Measurements from ENCODE around the gene FRAS1.
"Not testable (repeated sequence)": the region's sequence is repeated elsewhere in the genome, so short reads cannot be mapped to it uniquely, and the experiment has no call there.

The FRAS1 gene

DNA sequence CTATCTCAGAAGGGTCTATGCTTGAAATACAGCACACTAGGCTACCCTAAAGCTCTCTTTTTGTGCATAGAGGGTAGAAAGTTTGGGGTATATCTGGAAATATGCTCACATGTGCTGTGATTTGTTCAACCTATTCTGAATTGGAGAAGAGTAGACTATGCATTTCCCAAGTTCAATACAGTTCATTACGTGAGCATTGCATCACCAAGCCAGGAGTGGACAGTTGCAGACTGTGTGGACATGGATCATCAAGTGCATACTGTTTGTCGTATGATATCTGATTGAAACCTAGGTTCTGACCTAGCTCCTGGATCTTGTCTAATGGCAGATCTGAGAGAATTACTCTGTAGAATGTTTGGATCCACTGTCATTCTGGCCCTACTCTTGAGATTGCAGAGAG lies 161.1 kb downstream of the FRAS1 start:
- no peak for DNase-seq

DNA sequence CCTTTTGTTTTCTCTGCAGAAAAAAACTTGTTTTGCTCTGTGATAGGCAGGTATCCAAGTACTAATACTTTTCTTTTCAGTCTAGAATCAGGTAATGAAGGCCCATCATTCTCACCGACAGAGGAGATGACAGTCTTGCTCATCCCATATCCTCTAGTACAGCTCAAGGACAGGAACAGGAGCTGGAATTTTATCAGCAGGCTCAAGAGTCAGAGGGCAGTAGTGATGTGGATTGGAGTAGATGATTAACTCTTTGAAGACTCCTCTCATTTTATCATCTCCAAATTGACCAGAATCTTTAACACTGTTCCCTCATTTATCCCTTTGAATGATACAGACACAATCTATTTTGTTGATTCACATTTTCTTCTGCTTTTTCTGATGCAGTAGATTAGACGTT lies 162.7 kb downstream of the FRAS1 start:
- DNase-seq: no peak

DNA sequence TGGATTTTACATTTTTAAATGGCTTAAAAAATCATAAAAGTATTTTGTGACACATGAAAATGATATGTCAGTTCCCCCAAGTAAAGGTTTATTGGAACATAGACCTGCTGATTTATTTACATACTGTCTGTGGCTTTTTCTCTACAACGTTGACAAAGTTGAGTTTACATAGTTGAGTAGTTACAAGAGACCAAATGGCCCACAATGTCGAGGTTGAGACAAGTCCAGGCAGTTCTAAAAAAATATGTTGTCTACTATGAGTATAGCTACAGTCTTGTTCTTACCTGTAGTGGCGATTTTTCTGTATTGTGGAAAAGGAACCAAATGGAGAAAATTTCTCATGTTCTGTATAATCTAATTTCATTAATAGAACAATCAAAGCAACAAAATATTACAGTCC lies 163.2 kb downstream of the FRAS1 start:
- no peak for DNase-seq

DNA sequence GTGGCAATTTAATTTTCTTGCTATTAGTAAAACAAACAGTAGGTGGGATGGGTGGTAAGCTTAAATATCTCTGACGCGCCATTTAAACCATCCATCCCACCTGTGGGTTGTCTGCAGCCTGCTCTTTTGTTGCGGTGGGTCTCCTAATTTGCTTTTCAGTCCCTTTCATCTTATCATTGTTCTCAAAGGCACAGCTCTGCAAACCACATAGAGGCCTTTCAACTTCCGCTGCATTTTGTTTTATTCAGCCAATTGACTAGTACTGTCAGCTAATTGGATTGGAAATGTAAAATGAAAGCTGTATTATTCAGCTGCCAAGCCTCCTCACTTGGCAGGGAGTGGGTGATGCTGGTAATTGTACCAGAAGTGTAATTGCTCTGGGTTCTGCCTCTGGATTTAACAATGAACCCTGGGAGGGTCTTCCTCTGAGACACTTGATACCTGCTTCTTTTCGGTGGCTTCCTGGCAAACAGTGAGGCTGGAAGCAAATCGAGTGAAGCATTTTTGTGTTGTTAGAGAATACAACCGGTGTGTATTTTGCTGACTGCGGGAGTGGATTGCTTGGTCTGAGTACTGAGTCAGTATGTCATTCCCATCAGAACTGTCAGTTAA lies 165.6 kb downstream of the FRAS1 start:
- no peak for DNase-seq

DNA sequence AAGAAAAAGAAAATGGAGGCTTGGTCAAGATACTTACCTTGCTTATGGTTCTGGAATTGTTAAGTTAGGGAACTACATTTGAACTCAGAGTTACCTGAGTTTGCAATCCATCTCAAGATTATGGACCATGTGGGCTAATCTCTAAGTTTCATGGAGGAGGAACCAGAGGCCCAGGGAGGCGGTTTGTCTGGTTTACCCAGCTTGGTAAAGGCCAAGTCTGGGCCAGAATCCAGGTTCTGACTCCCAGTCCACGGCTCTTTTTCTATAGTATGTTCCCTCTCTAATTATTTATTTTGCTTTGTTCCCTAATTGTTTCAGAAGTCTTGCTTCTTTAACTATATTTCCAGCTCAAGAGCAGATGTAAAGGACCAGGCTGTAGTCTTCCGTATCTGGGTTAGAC lies 168.1 kb downstream of the FRAS1 start:
- no peak for DNase-seq

DNA sequence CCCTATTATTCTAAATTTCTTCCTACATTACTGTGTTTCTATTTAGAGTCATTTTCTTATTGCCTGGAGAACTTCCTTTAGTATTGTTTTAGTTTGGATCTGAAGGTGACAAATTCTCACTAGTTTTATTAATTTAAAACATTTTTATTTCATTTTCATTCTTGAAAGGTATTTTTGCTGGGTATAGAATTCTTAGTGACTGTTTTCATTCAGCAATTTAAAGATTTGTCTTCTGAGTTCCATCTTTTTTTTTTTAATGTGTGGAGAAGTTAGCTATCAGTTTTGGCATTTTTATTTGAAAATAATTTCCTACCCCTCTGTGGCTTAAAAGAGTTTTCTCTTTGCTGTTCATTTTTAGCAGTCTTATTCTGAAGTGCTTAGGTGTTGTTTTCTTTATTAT lies 169.2 kb downstream of the FRAS1 start:
- no peak for DNase-seq

DNA sequence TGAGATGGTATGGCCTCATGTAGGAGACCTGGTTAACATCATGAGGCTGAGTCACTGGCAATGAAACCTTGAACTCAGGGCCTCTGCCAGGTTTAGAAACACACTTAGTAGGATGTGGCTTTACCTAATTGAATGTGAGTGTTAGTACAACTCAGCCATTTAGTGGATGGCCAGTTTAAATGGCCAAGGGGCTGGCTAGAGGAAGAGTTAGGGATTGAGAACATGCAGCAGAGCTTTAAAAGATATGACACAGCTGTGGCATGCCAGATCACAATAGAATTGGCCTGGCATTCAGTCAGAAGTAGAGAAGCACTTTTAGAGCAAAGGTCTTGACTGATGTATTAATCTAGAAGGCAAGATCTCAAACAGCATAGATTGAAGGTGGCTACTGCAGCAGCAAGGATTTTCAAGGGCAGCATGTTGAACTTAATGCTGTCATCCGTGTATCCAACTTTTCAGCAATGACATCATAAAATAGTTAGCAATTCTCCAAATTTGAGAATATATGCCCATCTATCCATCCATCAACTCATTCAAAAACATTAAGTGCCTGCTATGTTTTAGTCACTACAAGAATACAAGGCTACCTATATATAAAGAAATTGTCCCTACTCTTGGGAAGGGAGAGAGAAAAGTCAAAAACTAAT lies 170.4 kb downstream of the FRAS1 start:
- DNase-seq: no peak

DNA sequence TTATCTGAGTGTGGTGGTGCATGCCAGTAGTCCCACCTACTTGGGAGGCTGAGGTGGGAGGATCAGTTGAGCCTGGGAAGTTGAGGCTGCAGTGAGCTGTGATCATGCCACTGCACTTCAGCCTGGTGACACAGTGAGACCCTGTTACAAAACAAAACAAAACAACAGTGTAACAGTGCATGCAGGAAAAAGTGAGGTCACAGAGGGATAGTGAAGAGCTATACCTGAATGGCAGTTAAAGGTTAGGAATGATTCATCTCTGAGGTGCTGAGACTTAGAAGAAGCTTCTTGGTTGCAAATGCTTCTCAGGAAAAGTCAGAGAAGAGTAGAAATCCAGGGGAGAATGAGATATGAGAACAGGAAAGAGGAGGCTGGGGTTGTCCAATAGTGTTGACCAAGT lies 178.7 kb downstream of the FRAS1 start:
- DNase-seq: no peak

DNA sequence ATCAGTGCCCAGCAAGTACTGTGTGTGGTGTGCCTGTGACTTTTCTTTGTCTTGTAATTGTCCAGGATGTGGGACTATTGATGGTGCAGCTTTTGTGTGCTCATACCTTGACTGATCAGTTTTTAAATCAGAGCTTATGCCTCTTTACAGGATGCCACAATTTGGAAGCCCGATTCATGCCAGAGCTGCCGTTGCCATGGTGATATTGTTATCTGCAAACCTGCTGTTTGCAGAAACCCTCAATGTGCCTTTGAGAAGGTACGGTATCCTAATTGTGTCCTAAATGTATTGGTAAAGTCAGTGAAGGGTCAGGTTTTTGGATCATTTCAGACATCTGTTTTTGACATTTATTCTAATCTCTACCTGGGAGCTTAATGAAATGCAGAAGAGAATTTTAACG lies 180.2 kb downstream of the FRAS1 start:
- no peak for DNase-seq

DNA sequence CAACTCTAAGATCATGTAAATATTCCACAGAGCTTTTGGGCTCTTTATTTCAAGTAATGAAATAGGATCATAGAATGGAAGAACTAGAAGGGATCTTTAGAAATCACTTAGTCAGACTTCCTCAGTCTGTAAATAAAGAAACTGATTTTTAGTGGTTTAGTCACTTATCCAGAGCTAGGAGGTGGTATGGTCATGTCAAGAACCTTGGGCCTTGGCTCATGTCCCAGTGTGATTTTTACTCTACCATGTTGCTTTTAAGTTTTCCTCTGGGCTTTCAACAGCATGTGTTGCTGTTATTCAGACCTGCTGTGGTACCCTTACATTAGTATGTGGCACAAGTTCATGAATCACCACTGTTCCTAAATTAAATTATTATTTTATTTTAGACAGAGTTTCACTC lies 184.9 kb downstream of the FRAS1 start:
- no peak for DNase-seq

DNA sequence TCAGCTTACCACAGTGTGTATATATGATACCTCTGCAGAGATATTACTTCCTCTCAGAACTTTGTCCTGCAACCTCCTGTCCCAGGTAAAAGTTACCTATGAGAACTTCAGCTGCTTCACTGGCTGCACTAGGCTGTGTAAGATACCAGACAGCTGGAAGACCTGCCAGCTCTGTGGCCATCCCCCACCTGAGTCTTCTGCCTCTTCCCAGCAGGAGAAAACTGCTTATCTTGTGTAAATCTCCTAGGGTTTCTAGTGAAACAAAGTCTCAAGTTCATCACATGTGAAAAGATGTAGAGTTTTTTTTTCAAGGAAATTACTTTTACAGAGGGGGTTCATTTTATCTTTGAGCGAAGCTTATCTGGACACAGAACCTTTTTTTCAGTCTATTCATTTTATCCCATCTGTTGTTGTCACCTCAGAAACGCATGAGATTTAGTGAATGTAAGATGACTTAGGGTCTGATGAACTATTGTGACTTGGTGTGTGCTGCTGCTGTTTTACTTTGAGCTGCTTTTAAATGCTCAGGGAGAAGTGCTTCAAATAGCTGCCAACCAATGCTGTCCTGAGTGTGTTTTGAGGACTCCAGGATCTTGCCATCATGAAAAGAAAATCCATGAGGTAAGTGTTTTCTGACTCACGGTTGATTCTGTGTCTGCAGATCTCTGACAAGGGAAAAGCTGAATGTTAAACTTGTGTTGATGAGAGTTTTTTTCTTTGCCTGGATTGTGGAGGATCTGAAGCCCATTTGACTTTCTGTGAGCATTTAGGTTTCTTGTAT lies 187.8 kb downstream of the FRAS1 start:
- no peak for DNase-seq

DNA sequence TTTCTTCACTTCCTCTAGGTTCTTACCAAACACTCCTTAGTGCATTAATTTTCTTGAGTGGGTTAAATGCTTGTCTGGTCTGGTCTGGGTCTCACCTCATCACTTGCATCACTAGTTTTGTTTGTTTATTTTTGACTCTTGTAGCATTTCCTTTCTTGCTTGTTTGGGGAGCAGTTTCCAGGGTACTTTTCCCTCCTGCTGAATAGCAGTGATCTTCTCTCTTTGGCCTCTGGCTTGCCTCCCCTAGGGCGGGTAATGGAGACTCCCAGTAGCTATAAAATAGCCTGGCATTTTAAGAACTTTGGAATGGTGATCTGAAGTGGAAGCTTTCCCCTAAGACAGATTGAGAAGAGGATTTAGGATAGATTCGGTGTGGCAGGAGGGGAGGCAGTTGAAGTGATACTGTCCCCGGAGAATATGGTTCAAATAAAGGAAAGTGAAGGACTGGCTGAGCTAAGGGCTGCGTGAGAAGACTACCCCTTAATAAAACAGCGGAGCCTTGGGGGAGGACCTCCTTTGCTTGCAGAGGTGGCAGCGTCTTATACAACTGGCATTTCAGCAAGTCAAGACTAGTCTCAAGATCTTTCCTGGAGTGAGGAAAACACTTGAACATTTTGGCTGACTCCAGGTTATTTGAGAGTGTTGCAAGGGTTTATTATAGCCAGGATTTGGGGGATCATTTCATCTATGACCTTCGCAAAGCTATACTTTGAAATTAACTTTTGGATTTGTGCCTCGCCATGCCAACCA lies 190.6 kb downstream of the FRAS1 start:
- DNase-seq: no peak

DNA sequence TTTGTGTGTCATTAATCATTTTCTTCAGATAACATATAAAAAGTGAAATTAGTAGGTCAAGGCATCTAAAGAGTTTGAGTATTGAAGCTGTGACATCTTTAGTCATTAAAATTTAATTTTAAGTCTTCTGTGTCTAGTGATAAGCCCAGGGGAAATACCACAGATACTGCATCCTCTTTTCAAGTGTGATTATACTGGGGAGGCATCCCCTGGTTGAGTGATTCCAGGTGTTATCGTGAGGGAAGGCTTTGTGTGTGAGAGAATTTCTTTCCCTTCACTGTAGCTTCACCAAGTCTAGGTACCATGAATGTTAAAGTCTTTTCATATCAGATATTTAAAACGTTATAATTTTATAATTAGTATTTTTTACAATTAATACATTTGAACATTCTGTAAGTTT lies 193.4 kb downstream of the FRAS1 start:
- DNase-seq: no peak

DNA sequence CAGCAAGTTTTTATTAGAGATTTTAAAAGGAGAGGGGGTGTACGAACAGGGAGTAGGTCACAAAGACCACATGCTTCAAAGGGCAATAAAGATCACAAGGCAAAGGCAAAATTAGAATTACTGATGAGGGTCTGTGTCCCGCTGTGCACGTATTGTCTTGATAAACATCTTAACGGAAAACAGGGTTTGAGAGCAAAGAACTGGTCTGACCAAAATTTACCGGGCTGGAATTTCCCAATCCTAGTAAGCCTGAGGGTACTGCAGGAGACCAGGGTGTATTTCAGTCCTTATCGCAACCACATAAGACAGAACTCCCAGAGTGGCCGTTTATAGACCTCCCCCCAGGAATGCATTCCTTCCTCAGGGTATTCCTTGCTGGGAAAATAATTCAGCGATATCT lies 195.7 kb downstream of the FRAS1 start:
- DNase-seq: not testable (repeated sequence)

DNA sequence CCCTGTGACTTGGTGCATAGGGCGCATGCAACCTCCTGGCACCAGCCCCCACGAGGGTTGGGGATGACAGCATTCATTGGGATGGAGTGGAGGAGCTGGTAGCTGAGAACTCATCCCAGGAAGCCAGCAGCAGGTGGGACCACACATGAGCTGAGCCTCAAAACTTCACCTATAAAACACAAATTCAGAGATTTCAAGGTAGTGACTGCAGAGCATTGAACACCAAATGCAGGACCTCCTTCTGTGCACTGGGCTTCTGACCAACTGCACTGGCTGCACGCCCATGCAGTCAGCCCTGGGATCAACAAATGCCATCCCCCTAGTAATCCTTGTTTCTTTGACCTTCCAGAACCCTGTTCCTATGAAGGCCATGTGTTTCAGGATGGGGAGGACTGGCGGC lies 197.8 kb downstream of the FRAS1 start:
- no peak for DNase-seq

DNA sequence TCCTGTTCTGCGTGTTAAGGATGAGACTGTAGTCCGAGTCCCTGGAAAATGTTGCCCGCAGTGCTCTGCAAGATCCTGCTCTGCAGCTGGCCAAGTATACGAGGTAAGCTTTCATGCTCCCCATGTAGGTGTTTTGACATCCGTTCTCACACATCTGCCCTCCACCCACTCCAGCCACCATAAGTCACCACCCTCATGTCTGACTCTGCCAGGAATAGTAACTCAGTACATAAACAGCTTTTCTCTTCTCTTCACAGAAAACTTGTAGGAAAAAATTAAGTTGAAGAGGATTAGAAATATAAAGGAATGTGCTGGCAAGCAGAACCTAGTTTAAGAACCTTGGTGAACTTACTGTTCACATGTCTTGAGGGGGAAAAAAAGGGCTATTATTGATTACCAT lies 207.9 kb downstream of the FRAS1 start:
- DNase-seq: no peak

DNA sequence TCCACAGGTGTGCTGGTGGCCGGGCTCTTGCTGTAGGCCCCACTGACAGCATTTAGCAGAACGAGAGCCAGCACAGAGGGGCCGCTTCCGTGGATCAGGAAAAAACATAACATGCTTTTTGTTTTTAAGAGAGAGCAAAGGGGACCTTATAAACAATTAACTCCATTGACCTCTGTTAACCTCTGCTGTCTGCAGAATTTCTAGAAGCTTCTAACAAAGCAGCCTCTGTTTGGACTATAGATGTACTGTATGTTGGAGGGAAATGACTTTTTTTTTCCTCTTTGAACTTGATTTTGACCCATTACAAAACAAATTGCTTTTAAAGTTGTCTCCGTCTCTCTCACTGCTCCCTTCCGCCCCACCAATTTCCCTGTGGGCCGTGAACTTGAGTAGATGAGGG lies 210.7 kb downstream of the FRAS1 start:
- no peak for DNase-seq

DNA sequence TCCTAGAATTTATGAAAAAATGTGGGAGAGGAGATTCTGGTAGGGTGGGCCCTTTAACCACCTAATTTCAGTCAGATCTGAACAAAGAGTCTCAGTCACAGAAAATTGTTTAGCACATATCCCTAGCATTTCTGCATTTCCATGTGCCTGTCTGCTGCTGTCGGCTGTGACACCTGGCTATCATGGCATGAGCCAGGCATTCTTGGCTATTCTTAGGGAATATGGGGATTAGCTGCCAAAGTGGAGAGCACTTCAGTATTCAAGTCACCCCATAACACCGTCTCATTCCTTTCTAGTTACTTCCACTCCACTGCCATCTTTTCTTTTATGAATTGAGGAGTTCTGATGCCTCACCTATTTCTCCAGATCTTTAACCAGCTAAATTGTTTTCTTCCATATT lies 211.5 kb downstream of the FRAS1 start:
- DNase-seq: no peak

DNA sequence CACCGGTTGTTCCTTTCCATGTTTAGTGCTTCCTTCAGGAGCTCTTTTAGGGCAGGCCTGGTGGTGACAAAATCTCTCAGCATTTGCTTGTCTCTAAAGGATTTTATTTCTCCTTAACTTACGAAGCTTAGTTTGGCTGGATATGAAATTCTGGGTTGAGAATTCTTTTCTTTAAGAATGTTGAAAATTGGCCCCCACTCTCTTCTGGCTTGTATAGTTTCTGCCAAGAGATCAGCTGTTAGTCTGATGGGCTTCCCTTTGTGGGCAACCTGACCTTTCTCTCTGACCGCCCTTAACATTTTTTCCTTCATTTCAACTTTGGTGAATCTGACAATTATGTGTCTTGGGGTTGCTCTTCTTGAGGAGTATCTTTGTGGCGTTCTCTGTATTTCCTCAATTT lies 218.3 kb downstream of the FRAS1 start:
- DNase-seq: not testable (repeated sequence)

DNA sequence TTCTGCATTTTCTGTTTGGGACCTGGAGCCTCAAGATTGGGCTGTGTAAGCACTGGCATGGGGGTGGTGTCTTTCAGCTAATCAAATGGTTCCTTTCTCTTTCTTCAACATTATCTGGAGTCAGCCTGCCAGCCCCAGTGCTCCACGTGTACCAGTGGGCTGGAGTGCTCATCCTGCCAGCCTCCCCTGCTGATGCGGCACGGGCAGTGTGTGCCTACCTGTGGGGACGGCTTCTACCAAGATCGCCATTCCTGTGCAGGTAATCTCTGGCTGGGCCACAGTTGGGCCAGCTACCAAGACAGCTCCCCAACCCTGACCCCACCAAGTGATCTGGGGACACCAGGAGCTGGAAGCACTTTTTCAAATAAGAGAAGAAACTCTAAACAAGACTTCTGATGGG lies 229.2 kb downstream of the FRAS1 start:
- DNase-seq: no peak

DNA sequence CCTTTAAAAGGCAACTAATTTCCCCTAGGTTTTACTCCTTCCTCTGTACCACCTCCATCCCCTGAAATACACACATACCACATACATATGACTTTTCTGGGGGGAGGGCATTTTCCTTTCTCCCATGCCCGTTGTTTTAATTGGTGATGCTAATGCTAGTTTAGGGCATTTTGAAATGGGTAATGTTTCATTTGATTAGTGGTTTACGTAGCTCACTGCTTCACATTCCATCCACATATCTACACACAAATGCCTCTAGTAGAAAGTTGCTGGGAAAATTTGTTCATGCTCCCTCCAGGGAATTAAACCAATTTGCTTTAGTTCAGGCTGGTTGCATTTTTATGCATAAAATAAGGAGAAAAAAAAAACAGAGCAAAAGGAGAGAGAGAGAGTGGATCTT lies 231.2 kb downstream of the FRAS1 start:
- DNase-seq: no peak

DNA sequence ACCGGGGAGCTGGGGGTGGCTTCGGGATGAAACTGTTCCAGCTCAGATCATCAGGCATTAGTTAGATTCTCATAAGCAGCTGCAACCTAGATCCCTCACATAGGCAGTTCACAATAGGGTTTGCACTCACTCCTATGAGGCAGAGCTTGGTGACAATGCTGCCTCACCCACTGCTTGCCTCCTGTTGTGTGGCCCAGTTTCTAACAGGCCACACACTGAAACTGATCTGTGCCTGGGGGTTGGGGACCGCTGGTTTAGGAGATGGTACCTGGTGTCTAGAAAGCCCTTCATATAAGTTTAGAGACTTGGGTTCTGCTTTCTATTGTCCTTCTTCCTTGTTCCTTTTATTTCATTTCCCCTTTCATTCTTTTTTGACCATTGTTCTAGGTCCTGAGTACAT lies 234.2 kb downstream of the FRAS1 start:
- no peak for DNase-seq

DNA sequence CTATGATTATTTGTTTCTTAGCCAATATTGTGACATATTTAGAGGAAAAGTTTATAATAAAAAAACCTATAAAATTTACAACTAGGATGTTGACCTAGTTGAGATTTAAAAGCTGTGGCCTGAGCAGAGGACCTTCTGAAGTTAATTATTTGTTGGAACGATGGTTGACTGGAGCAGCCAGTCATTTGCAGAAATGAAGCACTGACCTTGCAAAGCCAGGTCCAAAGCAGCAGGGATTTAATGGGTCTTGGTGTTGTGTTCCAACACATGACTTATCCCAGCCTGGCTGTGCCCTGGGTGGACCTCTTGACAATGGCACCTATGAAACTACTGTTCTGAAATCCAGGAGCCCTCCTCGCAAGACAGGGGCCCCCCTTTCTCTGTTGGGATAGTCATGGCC lies 235.2 kb downstream of the FRAS1 start:
- DNase-seq: no peak

DNA sequence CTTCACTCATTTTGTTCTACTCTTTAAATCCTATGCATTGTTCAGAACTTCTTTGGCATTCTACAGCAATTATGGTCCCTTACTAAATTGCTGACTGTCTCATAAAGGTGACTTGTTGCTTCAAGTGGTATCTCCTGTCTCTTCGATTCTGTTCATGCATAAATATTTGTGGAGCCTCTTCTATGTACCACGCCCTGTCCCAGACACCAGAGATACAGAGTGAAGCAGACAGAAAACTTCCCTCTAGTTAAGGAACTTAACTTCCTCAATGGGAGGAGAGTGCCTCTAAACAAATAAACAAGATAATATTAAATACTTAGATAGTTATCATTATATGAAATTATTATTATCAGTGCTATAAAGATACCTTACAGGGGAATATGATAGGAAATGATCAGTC lies 235.7 kb downstream of the FRAS1 start:
- no peak for DNase-seq
